Measurements from ENCODE around the gene FLACC1.
"Not testable (repeated sequence)": the region's sequence is repeated elsewhere in the genome, so short reads cannot be mapped to it uniquely, and the experiment has no call there.

The FLACC1 gene

GRCh38 chr2:201357221-201357620, at the start of gene FLACC1:
FLACC1 (minus strand) TSS chr2:201357345; CDS start chr2:201351404, 5,941 bp downstream.
- no peak for DNase-seq (ENCODE audit: low read depth, low spot score)

GRCh38 chr2:201406077-201406662, 49.0 kb upstream of the FLACC1 start:
- no peak for DNase-seq (ENCODE audit: low read depth, low spot score)

- no peak for DNase-seq (ENCODE audit: low read depth, low spot score)
Observed at GRCh38 chr2:201404699-201405280, 47.6 kb upstream of the FLACC1 start.

GRCh38 chr2:201403880-201404279, 46.7 kb upstream of the FLACC1 start:
- DNase-seq (ENCODE audit: low read depth, low spot score): no peak

GRCh38 chr2:201402651-201403562, 45.8 kb upstream of the FLACC1 start:
- DNase-seq (ENCODE audit: low read depth, low spot score): no peak

- no peak for DNase-seq (ENCODE audit: low read depth, low spot score)
Observed at GRCh38 chr2:201401815-201402214, 44.7 kb upstream of the FLACC1 start.

GRCh38 chr2:201396595-201396994, 39.5 kb upstream of the FLACC1 start:
- DNase-seq (ENCODE audit: low read depth, low spot score): no peak

GRCh38 chr2:201383136-201383535, 26.0 kb upstream of the FLACC1 start:
- DNase-seq (ENCODE audit: low read depth, low spot score): no peak

GRCh38 chr2:201378496-201379397, 21.6 kb upstream of the FLACC1 start:
- DNase-seq (ENCODE audit: low read depth, low spot score): no peak

GRCh38 chr2:201377218-201377617, 20.1 kb upstream of the FLACC1 start:
- no peak for DNase-seq (ENCODE audit: low read depth, low spot score)

GRCh38 chr2:201369775-201370174, 12.6 kb upstream of the FLACC1 start:
- DNase-seq (ENCODE audit: low read depth, low spot score): no peak

GRCh38 chr2:201369318-201369717, 12.2 kb upstream of the FLACC1 start:
- not testable (repeated sequence) for DNase-seq (ENCODE audit: low read depth, low spot score)

GRCh38 chr2:201366146-201366545, 9.0 kb upstream of the FLACC1 start:
- no peak for DNase-seq (ENCODE audit: low read depth, low spot score)

- DNase-seq (ENCODE audit: low read depth, low spot score): no peak
Observed at GRCh38 chr2:201363857-201364560, 6.9 kb upstream of the FLACC1 start.

GRCh38 chr2:201362396-201362795, 5.3 kb upstream of the FLACC1 start:
- DNase-seq (ENCODE audit: low read depth, low spot score): no peak

- DNase-seq (ENCODE audit: low read depth, low spot score): no peak
Observed at GRCh38 chr2:201361078-201361733, 4.1 kb upstream of the FLACC1 start.

GRCh38 chr2:201360256-201360655, 3.1 kb upstream of the FLACC1 start:
- no peak for DNase-seq (ENCODE audit: low read depth, low spot score)

- no peak for DNase-seq (ENCODE audit: low read depth, low spot score)
Observed at GRCh38 chr2:201358684-201359083, 1.5 kb upstream of the FLACC1 start.

GRCh38 chr2:201353116-201353515, 4.0 kb downstream of the FLACC1 start:
- no peak for DNase-seq (ENCODE audit: low read depth, low spot score)

GRCh38 chr2:201350879-201351278, 6.3 kb downstream of the FLACC1 start:
- no peak for DNase-seq (ENCODE audit: low read depth, low spot score)
